Heart left ventricle (tissue), 13 donors: ENCODE measurements around the gene LRRFIP1.

Source experiments
- CTCF ChIP-seq, 12 donors: fragments of 200-600 bp; sonication (generic) in 4 of 12; IDR thresholded peaks; one replicate each; pipeline versions ENCODE4 v1.5.0 to v1.8.0; 2018 to 2022; ENCODE audit warnings: antibody characterized with exemption in 12 of 12, mild to moderate bottlenecking in 5 of 12
- POLR2A ChIP-seq, 2 donors: fragments of 450-650 bp; IDR thresholded peaks; one replicate each; pipeline ENCODE4 v1.6.1; 2017; ENCODE audit warnings: antibody characterized with exemption in 2 of 2, mild to moderate bottlenecking in 2 of 2, moderate library complexity in 2 of 2
- donor health status: ischemic (EF 13 %, LVEDD 7.1; RV severe dilation, severe dysfunction).
- donor health status: DM: no; HTN: yes; CAD: no.
- donor health status: DM: no; HTN: no; CAD: no.
- donor health status: ischemic (EF 25% LVEDD 6.9; RV normal size, moderate dysfunction).
- donor health status: ischemic (EF 25% LVEDD 5.7; RV mildly dilated, moderate dysfunction).
- donor health status: ischemic (EF 35%, LVEDD 5.7; RV mildly dilated, moderate dysfunction).
- donor health status: nonischemic (EF 11% LVEDD 7.7; RV severe dilation, severe dysfunction).
- donor health status: DM: yes; HTN: yes; CAD: no.
- donor health status: PGD.
- donor health status: ischemic (EF 29% LVEDD 5.4; RV normal size, mild dysfunction).
- donor health status: nonischemic (EF 23%, LVEDD 6.1; RV moderate dilation, normal function).

- TF ChIP-seq POLR2A (IDR thresholded peaks at IDR 0.05) (no peak), CTCF (IDR thresholded peaks at IDR 0.05) (no peak)
These were observed 114.8 kb downstream of the LRRFIP1 start for GRCh38 chr2:237742191-237742590.
